ENCODE results near the gene MAPK7.

The MAPK7 gene

DNA sequence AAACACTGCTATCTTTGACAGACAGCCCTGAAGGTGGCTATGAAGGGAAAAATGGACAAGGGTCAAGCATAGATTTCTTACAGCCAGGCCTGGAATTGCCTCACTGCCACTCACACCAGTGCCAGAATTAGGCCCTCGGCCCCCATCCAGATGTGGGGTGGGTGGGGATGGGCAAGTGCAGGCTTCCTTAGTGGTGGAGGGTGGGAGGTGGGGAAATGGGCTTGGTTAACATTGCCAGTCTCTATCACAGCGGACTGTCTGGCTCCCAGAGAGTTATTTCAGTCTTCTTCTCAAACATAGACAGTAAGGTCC is 40.6 kb upstream of the MAPK7 start:
- no peak for DNase-seq (ENCODE audit: low spot score)
- CTCF ChIA-PET = interaction anchor here (1.1 kb wide), 1 partner anchor 18 kb away, joined by 5 read pairs; no protein-coding TSS in a partner anchor
- TF ChIP-seq, protein P1, sequence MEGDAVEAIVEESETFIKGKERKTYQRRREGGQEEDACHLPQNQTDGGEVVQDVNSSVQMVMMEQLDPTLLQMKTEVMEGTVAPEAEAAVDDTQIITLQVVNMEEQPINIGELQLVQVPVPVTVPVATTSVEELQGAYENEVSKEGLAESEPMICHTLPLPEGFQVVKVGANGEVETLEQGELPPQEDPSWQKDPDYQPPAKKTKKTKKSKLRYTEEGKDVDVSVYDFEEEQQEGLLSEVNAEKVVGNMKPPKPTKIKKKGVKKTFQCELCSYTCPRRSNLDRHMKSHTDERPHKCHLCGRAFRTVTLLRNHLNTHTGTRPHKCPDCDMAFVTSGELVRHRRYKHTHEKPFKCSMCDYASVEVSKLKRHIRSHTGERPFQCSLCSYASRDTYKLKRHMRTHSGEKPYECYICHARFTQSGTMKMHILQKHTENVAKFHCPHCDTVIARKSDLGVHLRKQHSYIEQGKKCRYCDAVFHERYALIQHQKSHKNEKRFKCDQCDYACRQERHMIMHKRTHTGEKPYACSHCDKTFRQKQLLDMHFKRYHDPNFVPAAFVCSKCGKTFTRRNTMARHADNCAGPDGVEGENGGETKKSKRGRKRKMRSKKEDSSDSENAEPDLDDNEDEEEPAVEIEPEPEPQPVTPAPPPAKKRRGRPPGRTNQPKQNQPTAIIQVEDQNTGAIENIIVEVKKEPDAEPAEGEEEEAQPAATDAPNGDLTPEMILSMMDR (conservative IDR thresholded peaks at IDR 0.05; ENCODE audit: low read depth) = no peak
- POLR2A ChIA-PET (ENCODE audit: low non-redundant PET) = no interaction called here
- peak overlapping the region; percentile 25; the same call in 1 of the 2 replicates for H3K27ac ChIP-seq

DNA sequence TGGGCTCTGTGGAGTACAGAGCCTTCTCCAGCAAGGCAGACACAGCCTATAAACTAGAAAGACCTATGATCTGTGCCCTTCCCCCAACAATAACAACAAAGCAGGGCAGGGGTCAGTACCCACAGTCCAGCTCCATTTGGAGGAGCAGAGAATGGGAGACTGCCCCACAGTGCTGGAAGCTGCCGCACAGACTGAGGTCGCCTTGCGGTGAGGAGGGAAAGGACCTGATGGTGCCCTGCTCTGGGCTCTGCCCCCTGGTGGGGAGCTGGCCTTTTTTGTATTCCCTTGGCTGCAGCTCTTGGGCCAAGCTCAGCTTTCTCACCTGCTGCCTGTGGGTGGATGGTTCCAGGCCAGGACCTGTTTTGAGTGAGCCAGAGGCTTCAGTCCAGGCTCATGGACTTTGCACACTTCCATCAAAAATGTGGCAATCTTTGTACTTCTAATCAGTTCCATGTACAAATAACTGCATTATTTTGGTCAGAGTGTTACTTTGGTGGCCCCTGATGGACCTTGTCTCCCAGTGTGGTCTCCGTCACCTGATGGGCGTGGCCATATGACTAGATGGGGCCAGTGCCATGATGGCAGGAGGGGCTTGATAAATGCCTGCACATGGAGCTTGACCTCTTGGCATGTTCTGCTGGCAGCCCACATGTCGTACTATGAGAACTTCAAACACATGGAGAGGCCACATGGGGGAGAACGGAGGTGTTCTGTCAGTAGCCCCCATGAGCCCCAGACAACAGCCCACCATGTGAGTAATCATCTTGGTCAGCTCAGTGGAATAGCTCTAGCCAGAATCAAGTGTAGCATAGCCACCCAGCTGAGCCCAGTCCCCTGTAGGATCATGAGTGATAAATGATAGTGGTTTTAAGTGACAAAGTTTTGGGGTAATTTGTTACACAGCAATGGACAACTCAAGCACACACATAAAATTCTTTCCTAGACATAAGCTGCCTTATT is 40.0 kb upstream of the MAPK7 start:
- POLR2A ChIA-PET (ENCODE audit: low non-redundant PET) = no interaction called here
- CTCF ChIA-PET = interaction anchor here (1.1 to 1.5 kb wide), 2 partner anchors 18 to 20 kb away, joined by 4 to 5 read pairs; no protein-coding TSS in a partner anchor

DNA sequence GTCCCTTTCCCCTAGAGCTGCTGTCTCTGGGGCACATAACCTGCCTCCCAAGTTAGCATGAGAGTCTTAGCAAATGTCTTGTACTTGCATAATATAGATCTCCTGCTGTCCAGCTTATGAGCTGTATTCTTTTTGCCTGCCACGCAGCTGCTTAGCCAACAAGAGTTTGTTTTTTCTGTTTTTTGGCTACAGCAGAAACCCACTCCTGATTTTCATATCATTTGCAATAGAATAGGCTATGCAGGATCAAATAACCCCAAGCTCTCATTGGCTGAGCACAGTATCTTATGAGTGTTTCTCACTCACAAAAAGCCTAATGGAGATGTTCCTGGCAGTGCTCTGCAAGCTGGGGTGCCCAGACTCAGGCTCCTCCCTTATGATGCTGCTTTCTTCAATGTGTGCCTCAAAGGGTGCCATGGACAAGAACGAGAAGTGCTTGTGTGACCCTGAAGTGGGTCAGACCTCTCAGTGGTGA is 38.9 kb upstream of the MAPK7 start:
- no peak for DNase-seq (ENCODE audit: low spot score)
- ChIA-PET CTCF (interaction anchor here (0.6 to 1.5 kb wide), 3 partner anchors 14 to 427 kb away, joined by 3 to 5 read pairs (median 4); no protein-coding TSS in a partner anchor), POLR2A (ENCODE audit: low non-redundant PET) (no interaction called here)
- no peak overlapping the region for H3K27ac ChIP-seq
- TF ChIP-seq, protein P1 (conservative IDR thresholded peaks at IDR 0.05; ENCODE audit: low read depth) = no peak

More for the DNA sequence above, 40.0 kb upstream of the MAPK7 start:
- TF ChIP-seq, protein P1 (conservative IDR thresholded peaks at IDR 0.05; ENCODE audit: low read depth) = 0 out of 2 replicates have a peak, but pooled peaks have one; percentile 9
- H3K27ac ChIP-seq = peak overlapping the region; percentile 25
- DNase-seq (ENCODE audit: low spot score) = no peak

DNA sequence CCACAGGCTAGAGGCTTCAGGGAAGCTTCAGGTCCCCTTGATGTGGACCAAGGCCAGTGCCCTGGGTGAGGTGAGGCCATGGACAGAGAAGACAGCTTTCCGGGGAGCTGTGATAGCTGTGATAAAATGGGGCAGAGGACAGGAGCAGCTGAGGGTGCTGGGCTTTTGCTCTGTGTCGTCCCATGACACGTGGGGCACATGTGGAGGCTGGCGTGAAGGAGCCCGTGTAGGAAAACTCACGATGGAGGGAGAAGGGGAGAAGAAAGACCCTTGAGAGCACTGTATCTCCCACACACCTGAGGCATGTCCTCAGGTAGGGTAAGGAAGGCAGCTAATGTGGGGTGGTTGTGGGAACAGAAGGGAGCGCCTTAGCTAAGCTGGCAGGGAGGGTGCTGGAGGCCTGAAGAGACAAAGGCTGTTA is 37.1 kb upstream of the MAPK7 start:
- POLR2A ChIA-PET (ENCODE audit: low non-redundant PET) = no interaction called here
- CTCF ChIA-PET = interaction anchor here (1.1 kb wide), 1 partner anchor 22 kb away, joined by 3 read pairs; no protein-coding TSS in a partner anchor
- no peak for DNase-seq (ENCODE audit: low spot score)
- TF ChIP-seq, protein P1 (conservative IDR thresholded peaks at IDR 0.05; ENCODE audit: low read depth) = no peak
- H3K27ac ChIP-seq = peak overlapping the region; percentile 7

DNA sequence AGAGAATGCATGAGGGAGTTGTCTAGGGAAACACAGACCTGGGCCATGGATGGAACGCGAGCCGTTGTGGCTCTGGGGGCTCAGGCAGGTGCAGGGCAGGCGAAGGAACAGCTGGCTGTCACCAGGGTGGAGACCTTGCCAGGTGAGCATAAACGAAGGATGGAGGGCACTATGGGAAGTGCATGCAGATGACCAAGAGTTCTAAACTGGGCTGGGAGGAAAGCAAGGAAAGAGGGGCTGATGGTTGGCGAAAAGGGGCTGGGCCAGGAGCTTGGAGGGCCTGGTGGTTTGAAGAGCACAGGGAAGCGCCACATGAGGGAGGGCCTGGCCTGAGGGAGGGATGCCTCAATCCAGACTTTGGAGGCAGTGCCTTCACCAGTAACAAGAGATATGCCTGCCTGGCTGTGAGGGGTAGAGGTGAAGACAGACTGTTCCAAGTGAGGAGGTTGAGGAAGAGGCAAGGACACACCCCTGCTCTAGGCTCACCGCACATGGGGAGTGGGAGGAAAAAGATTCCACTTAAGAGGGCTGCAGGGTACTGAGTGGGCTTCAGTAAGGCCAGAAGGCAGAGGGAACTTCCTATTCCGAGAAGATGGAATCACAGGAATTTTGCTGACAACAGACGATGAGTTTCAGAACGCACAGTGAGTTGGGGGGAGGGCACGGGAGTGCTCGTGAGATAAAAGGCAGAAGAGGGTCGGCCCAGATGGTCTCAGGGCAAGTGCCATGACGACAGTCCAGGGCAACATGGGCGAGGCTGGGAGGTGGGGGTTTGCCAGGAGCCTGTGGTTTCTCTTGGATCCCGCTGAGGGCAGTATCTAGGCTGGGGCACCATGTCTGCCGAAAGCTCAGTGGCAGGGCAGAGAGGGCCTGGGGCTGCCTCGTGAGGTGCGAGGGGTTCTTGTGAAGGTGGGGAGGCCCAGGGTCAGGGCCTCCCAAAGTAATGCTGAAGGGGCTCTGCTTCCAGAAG is 36.4 kb upstream of the MAPK7 start:
- TF ChIP-seq, protein P1 (conservative IDR thresholded peaks at IDR 0.05; ENCODE audit: low read depth) = no peak
- CTCF ChIA-PET = interaction anchor here (1.1 kb wide), 1 partner anchor 21 kb away, joined by 3 read pairs; no protein-coding TSS in a partner anchor
- no peak for DNase-seq (ENCODE audit: low spot score)

More for the DNA sequence above, 36.4 kb upstream of the MAPK7 start:
- POLR2A ChIA-PET (ENCODE audit: low non-redundant PET) = no interaction called here
- H3K27ac ChIP-seq = peak overlapping the region; percentile 7
